Astrocyte of the hippocampus (primary cell): ENCODE data around the gene LMNA.

ENCODE experiments used
- DNase-seq: peaks from one replicate; pipeline ENCODE4 v3.0.0; 2011; ENCODE audit warnings: low read depth, low spot score

The LMNA gene

GRCh38 chr1:156081917-156082308 lies 32.6 kb upstream of the LMNA start:
- DNase-seq, result peak; percentile 56

- DNase-seq, result peak; percentile 94
Observed at GRCh38 chr1:156082309-156083091, 32.0 kb upstream of the LMNA start, which contains the start of gene MEX3A. MEX3A (minus strand) TSS chr1:156082465; CDS start chr1:156081998, 467 bp downstream.

DNA sequence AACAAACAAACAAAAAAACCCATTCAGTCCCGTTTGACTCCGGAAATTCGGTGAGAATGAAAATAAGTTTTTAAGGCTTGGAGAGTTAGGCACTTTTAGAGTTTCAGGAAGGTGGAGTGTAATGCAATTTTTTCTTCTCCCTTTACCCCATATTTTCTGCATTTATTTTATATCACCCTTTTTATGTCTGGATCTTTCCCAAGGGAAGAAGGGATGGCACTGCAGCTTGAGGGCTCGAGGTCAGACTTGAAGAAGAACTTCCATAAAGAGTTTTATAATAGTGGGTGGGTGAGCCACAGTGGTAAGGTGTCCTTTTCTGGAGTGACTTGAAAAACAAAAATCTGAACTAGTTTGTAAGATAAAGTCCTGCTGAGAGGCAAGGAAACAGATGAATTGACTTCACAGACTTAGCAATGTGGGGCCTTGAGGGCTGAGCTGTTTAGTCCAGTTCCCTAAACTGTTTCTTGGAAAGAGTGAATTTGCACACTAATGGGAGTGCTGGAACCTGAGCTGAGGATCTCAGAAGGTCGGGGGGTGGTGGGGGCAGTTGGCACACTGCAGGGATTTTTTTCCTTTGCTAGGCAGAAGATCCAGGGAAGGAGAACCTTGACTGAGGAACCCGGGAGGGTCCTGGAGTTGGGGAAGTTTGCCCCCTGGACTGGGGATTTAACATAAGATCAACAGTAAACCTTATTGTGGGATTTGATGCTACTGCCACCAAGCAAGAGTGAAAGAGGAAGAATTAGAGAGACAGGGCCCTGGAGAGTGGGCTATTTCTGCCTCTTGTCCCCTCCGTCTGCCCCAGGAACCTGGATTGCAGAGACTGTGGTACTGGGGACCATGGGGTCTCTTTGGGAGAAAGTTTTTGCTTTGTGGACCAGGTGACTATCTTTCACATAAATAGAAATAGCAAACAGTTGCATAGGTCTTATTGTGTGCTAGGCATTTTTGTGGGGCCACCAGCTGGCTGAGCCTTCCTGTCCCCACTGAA lies 30.4 kb upstream of the LMNA start:
- no peak for DNase-seq

DNA sequence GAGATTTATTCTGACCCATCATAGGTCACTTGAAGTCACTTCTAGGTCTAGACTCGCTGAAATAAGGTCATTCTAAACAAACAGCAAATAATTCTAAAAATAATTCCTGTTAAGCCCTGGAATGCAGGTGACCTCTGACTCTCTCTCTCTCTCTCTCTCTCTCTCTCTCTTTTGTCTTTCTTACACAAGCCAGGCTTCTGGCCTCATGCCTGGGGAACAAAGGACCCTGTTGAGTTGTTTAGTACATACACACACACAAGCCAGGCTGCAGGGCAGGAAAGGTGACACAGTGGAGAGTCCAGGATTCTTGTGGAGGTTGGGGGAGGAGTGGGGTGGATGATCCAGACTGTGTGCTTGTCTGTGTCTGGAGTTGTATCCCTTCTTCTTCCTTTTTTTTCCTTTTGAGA lies 28.3 kb upstream of the LMNA start:
- peak; percentile 71 for DNase-seq

DNA sequence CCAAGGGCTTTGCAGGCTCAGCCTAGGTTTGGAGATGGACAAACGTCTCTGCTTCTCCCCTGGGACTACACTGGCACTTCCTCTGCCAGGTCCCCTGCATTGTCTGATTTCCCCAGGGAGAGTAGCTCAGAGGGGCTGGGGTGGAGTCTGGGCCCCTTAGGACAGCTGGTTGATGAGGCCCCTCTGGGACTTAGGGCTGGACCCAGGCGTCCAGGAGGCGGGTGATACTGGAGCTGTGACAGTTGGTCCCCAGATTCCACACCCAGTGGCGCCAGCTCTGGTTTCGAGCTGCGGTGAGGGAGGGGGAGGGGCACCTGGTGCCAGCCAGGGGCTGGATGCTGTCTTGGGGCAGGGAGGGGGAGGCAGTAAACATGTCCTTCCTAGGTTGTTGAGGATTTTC lies 24.8 kb upstream of the LMNA start:
- DNase-seq, result no peak

GRCh38 chr1:156090138-156090839 lies 24.2 kb upstream of the LMNA start:
- no peak for DNase-seq

- peak; percentile 91 for DNase-seq
Observed at GRCh38 chr1:156090840-156091188, 23.7 kb upstream of the LMNA start.

DNA sequence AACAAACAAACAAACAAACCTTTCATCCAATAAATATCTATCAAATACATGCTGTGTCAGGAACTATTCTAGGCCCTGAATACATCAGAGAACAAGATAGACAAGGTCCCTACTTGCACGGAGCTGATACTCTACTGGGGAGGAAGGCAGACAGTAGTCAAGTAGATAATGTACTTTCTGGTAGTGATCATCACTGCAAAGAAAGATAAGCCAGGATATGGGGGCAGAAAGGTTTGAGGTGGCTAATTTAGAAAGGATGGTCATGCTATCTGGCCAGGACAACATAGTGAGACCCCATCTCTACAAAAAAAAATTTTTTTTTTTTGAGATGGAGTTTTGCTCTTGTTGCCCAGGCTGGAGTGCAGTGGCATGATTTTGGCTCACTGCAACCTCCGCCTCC lies 22.9 kb upstream of the LMNA start:
- DNase-seq, result no peak

DNA sequence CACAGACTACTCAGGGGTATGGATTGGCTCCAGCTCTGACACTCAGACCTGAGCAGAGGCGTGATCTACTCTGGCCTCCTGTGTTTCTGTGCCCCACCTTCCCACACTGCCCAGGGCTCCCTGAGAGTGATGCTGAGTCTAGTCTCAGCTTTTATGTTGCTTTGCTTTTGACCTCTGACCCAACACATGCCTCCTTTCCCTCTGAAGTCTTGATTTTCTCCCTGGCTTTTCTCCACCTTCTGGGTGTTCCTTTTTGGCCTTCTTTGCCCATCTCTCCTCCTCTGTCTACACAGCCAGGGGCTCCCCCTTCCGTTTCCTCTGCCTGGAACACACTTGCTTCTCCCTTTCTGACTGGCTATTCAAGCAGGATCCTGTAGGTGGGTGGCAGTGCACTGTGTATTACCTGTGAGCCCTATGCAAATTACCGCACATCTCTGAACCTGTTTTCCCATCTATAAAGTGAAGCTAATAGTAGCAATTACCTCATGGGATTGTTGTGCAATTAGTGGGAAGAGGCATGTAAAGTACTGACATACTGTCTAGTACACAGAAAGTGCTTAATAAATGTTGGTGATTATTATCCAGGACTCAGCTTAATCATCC lies 18.5 kb upstream of the LMNA start:
- no peak for DNase-seq

DNA sequence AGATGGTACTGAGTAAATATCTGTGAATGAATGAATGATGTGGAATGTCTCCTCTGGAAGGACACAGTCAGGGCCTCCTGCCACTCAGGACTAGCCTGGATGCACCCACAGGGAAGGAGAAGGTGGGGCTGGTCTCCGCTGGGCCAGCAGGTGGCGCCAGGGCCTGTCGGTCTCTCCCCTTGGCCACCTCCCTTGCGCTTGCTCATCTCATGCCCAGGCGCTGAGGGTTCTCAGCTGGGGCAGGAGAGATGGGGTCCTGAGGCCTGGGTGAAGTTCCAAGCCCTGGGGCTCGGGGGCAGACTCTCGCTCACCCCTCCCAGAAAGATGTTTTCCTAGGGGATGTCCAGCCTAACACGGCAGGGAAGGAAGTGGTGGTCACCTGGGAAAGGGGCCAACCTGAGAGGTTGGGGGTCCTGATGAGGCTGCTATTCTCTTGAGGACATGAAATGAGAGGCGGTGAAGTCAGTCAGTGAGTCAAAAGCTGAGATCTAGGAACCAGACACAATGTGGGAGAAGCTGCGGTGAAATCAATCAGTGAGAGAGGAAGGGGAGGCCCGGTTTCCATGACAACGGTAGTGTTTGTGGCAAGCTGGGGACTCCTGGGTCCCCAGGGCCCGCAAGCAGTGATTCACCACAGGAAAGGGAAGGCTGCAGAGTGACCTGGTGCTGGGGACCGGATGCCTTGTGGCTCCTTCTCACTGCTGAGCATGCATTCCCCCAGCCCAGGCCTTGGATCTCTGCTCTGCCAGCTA lies 17.7 kb upstream of the LMNA start:
- DNase-seq, result peak; percentile 94

GRCh38 chr1:156097499-156098178 lies 16.9 kb upstream of the LMNA start:
- DNase-seq, result no peak

DNA sequence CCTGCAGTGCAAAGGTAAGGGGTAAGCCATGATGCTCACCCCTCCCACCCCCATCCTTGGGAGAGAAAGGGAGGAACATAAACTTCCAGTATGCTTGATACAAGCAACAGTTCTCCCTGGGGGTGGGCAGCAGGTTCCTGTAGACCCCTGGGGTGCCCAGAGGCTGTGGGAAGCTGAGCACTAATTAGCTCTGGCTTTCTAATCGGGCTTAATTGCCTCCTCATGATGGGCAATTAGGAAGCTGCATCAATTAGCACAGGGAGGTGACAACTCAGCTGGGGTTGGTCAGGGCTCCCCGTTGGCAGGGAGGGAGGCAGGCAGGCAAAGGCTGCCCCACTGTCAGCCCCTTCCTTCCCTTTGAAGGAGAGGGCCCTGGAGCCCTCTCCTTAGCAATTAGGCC lies 15.7 kb upstream of the LMNA start:
- DNase-seq, result no peak

DNA sequence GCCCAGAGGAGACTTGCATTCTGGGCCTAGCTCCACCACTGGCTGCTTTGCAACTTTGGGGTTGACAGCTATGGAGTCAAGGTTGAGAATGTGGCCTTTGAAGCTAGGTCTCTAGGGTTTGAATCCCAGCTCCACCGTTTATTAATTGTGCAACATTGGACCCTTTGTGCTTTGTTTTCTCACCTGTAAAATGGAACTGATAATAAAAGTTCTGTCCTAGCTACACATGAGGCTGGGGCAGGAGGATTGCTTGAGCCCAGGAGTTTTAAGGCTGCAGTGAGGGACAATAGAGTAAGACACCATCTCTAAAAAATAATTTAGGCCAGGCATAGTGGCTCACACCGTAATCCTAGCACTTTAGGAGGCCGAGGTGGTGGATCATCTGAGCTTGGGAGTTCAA lies 15.2 kb upstream of the LMNA start:
- DNase-seq, result no peak

- no peak for DNase-seq
Observed at GRCh38 chr1:156100205-156100995, 14.1 kb upstream of the LMNA start.

DNA sequence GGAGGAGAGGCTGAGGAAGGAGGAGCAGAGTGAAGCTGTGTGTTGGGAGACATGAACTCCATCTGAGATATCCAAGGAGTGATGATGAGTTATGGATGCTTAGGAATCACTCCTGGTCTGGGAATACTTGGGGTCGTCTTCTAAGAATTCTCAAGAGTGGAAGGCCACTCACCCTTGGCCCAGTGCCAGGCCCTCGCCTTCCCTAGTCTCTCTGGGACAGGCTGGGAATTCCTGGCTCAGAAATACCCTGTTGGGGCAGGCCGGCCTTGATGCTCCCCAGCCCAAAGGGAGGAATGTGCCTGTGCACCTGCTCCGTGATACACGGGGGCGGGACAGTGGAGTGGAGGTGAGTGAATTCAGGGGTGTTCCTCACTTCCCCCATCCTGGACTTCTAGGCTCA lies 12.6 kb upstream of the LMNA start:
- no peak for DNase-seq

- peak; percentile 75 for DNase-seq
Observed at GRCh38 chr1:156102633-156103511, 11.6 kb upstream of the LMNA start.

DNA sequence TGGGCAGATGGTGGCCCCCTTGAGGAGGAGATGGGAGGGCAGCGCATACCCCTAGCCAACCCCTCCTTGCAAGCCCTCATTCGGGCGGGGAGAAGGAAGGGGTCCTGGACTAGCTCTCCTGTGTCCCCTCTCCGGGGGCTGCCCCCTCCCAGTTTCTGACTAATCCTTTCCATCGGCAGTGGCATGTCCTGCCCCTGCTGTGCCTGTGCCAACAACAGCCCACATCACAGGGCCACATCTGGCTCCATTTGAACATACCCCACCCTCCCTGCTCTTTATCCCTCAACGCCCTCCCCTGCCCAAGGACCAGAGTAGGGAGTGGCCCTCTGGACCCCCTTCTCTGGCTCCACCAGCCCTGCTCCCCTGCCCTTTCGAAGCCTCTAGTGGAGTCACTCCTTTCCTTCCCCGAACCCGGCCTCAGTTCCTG lies 11.0 kb upstream of the LMNA start:
- DNase-seq, result peak; percentile 68

DNA sequence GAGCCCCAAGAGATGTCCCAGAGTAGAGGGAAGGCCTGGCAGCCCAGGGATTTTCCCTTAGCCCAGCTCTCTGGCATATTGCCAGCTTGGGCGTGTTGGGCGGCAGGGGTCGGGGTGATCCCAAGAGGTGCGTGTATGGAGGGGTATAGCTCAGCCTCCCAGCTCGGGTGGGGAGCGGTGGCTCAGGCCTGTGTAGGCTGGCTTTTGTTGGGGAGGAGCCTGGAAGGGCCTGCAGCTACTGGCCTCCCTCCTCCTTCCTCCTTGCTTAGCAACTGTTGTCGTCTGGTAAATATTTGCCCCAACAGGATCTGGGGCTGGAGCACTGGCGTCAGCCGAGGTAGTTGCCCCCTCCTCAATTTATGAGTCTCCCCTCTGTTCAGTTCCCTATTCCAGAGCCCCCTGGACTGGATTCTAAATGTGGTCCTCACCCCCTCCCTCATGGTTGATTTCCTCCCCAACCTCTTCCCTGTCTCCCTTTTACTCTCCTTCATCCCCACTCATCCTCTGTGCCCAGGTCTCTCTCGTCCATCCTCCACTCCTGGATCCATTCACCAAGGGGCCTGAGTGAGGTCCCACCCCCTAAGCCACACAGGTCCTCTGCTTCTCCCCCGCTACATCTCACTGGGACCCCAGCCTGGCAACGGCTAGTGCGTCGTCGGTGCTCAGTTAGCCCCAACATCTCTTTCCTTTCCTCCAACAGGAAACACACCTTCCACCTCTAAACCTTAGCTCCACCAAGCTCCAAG lies 10.3 kb upstream of the LMNA start:
- DNase-seq, result peak; percentile 87
